Cerebellar nuclear complex (tissue), 1 donor: ENCODE data around the gene TIMM13.
"Not testable (repeated sequence)": the region's sequence is repeated elsewhere in the genome, so short reads cannot be mapped to it uniquely, and the experiment has no call there.

ENCODE experiments used
- DNase-seq, 2 experiments: peaks; one replicate each; lab custom pipeline; 2025; lab: John Stamatoyannopoulos, UW

The TIMM13 gene

DNA sequence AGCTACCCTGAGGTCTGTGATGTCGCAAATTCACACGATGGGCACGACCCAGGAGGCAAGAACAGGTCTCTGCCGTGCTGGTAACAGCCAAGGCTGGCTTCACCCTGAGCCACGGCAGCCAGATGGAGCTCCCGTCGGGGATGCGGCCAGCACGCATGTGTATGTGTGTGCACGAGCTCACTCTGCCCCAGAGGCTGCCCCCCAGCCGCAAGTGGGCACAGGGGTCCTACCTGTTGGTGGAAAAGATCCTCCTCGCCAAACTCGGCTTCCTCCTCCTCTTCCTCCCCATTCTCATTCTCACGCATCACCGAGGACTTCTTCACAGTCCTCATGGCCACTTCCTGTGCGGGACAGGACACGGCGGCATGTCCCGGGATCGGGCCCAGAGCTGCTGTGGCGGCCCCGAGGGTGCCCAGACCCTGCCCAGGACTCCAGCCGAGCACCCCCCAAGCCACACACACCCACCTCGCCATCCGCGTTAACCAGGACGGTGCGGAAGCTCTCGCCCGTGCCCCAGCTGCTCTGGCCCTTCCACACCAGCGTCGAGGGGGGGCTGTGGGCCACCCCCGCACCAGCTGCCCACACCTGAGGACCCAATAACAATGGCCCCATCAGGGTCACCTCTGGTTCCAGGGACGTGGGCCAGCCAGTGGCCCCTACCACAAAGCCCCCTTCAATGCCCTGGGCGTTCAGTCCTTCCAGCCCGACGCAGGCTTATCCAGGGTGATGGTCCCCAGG, 4.1 kb upstream of the TIMM13 start:
- no peak for DNase-seq

DNA sequence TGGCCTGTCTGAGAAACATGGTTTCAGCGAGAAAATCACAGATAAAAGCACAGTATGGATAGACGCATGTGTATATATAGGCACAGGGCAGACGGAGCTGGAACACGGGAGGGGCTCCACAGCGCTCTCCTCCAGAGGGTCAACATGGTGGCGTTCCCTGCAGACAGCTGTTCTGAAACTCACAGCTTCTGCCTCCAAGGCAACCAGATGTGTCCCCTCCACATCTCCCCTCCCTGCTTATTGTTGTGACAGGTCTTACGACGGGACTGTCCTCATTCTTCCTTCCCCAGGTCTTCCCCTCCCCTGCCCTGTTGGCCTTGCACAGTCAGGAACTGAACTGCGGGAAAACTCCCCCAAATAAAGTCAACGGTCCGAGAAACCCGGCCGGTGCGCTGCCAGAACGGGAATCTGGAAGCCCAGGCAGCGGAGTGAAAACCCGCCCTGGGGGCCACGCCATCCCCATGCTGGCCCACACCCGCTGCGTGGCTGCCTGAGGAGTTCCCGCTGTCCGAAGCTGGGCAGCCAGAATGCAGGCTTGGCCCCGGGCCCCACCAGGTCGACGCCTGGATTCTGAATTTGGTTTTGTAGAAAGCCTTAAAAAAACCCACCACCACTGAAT, 2.6 kb upstream of the TIMM13 start:
- DNase-seq = no peak

DNA sequence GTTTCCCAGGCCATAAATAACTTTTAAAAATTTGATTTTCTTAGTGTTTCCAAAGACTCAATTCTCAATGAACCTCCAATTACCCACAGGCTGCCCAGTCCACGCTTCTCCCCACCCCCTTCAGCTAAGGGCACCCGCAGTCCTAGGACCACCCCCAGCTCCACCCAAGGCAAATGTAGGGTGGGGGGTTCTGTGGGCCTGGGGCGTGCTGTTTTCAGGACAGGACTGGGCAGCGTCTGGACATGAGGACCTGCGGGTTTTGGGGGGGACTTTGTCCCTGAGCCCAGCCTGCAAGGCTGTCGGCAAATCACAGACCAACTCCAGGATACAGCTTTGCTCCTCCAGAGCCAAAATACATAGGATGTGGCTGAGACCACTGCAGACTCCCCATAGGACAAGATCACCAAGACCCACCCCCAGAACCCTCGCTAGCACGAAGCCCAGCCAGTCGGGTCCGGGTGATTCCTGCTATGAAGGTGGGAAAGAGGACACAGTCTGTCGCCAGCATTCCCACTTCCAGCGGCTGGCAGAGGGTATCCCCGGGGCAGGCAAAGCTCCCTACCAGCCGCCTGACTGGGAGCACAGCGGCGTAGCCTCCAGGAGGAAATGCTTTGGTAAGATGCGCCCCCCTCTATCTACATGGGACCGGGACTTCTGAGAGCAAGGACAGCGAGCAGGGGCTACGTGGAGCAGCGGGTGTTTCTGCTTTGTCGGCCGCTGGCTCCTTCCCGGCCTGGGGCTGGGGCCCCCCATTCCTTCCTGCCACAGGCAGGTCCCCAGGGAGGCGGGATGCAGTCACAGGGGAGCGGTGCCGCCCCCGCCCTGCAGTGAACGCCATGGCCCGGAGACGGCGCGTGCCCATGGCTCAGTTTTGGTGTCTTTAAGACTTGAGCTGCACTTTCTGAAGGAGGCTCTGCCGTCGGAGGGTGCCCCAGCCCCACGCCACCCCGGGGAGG, 1.6 kb upstream of the TIMM13 start:
- no peak for DNase-seq

DNA sequence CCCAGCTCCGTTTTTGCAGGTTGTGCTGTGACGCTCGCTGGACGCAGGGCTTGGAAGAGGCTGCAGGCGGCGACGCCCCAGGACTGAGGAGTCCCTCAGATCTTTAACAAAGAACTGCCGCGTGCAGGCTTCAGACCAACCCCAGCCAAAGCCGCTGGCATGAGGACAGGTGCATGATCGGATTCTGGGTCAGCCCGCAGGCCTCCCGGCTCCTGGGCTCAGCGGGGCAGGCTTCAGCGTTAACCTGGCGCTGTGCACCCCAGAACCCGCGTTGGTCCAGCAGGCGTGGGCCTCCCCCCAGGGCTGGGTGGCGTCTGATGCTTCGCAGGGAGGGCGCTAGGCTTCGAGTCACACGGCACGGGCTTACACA, 920 bp upstream of the TIMM13 start:
- DNase-seq = peak in 1 of 2 experiments; percentile 11

DNA sequence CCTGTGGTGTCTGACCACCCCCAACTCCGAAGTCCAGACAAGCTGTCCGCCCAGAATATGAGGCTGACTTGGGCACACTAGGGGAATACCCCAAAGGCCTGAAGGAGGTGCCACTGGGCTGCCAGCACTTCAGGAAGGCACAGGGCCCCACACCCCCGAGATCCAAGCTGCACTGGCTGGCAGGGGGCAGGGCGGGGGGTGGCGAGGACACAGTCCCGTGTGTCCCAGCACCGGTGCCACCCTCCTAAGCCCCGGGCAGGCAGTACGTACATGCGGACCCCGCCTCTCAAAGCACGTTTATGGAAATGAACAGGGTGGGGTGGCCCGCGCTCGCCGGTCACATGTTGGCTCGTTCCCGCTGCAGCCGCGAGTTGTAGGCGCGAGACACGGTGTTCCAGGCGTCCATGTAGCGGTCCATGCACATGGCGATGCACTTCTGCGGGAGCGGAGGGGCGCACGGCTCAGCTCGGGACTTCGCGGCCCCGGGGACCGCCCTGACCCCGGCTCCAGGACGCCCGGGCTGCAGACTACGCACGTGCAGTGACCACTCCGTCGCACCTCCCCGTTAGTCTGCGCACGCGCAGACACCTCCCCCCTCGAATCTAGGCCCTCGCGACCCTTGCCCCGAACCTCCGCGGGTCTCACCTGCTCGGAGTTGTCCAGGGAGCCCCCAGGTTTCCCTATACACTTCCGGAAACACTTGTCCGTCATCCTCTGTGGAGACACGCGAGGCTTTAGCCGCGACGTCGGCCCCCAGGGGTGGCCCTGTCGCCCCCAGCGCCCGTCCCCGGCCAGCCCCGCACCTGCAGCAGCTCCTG, 566 bp downstream of the TIMM13 start:
- DNase-seq = no peak

- DNase-seq = no peak
These were observed 1.5 kb downstream of the TIMM13 start for GRCh38 chr19:2425622-2426581.

DNA sequence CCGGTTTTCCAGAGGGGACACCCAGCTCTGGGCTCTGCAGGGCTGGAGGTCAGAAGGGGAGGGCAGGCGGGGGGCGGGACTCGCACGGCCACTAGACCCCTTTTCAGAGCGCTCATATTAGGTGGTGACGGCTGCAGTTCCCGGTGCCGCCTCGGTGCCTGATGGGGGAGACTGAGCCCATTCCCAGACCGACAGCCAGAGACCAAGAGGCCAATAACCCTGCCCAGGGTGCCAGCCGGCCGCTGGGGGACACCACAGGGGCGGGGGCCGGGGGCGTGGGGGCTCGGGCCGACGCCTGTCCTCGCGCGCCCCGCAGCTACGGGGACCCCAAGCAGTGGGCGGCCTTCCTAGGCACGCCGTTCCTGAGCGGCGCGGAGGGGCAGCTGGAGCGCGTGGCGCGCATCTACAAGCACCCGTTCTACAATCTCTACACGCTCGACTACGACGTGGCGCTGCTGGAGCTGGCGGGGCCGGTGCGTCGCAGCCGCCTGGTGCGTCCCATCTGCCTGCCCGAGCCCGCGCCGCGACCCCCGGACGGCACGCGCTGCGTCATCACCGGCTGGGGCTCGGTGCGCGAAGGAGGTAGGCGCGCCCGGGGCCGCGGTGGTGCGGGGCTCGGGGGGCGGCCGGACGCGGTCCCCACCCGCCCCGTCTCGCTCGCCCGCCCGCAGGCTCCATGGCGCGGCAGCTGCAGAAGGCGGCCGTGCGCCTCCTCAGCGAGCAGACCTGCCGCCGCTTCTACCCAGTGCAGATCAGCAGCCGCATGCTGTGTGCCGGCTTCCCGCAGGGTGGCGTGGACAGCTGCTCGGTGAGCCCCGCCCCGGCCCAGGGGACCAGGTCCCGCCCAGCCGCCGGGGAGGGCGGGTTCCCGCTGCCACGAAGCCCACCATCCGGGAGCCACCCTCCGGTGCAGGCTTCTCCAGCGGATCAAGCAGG, 2.4 kb downstream of the TIMM13 start:
- no peak for DNase-seq

GRCh38 chr19:2423915-2424685, 3.3 kb downstream of the TIMM13 start:
- DNase-seq = no peak

DNA sequence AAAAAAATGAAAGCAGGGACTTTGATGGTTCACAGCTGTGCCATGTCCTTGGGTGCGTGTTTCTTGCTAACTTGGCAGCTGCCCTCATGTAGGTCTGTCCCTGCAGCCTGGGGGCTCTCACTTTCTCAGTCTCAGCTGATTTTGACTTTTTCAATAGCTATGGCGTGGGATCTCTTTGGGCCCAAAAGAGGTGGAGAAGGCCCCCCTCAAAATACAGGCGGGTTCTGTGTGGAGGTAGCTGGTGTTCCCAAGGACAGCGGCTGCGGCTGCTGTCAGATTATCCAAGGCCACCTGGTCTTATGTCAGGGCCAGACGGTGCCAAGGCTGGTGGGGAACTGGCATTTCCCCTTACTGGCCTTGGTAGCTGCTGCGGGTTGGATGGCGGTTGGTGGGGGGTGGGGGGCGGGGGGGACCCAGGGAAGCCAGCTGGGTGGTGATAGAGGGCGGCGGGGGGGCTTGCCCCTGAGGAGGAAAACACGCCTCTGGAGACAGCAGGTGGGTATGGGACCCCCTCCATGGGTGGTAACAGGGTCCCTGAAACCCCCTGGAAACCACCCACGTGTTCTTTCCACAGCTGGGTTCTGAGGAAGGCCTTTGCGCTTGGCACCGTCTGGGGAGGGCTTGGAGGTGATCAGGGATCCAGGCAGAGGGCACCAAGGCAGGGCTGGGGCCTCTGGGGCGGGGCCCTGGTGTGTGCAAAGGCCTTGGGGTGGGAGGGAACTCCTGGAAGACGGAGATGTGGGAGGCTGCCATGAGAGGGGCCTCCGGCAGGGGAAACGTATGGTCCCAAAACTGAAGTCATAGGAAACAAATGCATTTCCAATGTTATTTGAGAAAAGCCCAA, 4.1 kb downstream of the TIMM13 start:
- DNase-seq = no peak

GRCh38 chr19:2421581-2422306, 5.6 kb downstream of the TIMM13 start:
- DNase-seq = no peak

DNA sequence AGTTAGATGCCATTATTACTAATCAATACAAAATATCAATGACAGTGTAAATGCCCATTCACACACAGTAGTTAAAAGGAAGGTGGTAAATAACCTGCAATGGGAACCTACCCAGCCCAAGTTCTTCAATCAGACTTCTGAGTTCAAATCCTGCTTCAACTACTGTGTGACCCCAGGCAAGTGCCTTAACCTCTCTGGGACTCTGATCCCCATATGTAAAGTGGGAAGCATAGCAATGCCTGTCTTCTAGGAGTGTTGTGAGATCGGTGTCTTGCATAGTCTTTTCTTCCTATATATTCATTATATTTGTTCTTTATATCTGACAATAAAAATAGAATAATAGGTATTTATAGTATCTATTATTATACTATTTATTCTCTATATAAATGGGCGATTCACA, 6.9 kb downstream of the TIMM13 start:
- no peak for DNase-seq

- DNase-seq = no peak
These were observed 7.6 kb downstream of the TIMM13 start for GRCh38 chr19:2419754-2420153.

DNA sequence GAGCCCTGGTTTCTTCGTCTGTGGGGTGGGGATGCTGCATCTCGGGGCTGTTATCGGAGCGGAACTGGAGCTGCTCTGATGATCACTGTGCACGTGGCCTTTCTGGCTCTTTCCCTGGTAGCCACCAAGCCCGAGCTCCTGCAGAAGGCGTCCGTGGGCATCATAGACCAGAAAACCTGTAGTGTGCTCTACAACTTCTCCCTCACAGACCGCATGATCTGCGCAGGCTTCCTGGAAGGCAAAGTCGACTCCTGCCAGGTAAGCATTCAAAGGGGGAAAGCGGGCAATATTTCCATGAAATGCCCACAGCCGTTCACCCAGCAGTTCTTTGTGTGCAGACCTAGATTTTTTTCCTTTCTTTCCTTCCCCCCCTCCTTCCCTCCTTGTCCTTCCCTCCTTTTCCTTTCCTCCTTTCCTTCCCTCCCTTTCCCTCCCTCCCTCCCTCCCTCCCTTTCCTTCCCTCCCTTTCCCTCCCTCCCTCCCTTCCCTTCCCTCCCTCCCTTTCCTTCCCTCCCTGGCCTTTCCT, 9.4 kb downstream of the TIMM13 start:
- no peak for DNase-seq

- DNase-seq = not testable (repeated sequence)
These were observed 9.9 kb downstream of the TIMM13 start for GRCh38 chr19:2417436-2417835.

GRCh38 chr19:2416321-2417097, 10.9 kb downstream of the TIMM13 start:
- DNase-seq = no peak

GRCh38 chr19:2415973-2416319, 11.4 kb downstream of the TIMM13 start:
- no peak for DNase-seq
